GM12864 (cell line): ENCODE measurements around the gene MSI2.

Source experiments
- DNase-seq: peaks from one replicate; pipeline ENCODE4 v3.0.0-alpha.2; 2011; ENCODE audit warnings: low read depth
- H3K4me3 ChIP-seq: 2 replicates; pipeline ENCODE4 v1.5.1; 2011; ENCODE audit warnings: mild to moderate bottlenecking, low read depth, low read length, control low read depth
- TF ChIP-seq, protein P1 (sequence below): IDR thresholded peaks from 2 replicates; pipeline ENCODE4 v1.5.1; 2011; ENCODE audit warnings: low read depth, mild to moderate bottlenecking, moderate library complexity, low read length, control low read depth, inconsistent platforms; ENCODE audit errors: missing control alignments

The MSI2 gene

GRCh38 chr17:57403236-57403635 lies 146.9 kb downstream of the MSI2 start:
- TF ChIP-seq, protein P1, sequence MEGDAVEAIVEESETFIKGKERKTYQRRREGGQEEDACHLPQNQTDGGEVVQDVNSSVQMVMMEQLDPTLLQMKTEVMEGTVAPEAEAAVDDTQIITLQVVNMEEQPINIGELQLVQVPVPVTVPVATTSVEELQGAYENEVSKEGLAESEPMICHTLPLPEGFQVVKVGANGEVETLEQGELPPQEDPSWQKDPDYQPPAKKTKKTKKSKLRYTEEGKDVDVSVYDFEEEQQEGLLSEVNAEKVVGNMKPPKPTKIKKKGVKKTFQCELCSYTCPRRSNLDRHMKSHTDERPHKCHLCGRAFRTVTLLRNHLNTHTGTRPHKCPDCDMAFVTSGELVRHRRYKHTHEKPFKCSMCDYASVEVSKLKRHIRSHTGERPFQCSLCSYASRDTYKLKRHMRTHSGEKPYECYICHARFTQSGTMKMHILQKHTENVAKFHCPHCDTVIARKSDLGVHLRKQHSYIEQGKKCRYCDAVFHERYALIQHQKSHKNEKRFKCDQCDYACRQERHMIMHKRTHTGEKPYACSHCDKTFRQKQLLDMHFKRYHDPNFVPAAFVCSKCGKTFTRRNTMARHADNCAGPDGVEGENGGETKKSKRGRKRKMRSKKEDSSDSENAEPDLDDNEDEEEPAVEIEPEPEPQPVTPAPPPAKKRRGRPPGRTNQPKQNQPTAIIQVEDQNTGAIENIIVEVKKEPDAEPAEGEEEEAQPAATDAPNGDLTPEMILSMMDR: no peak
- DNase-seq: no peak
- H3K4me3 ChIP-seq: no peak overlapping the region

GRCh38 chr17:57404073-57404472 lies 147.8 kb downstream of the MSI2 start:
- H3K4me3 ChIP-seq: no peak overlapping the region
- TF ChIP-seq, protein P1: peak; percentile 40
- DNase-seq: no peak

GRCh38 chr17:57404795-57405490 lies 148.6 kb downstream of the MSI2 start:
- DNase-seq: no peak
- H3K4me3 ChIP-seq: no peak overlapping the region
- TF ChIP-seq, protein P1: no peak

DNA sequence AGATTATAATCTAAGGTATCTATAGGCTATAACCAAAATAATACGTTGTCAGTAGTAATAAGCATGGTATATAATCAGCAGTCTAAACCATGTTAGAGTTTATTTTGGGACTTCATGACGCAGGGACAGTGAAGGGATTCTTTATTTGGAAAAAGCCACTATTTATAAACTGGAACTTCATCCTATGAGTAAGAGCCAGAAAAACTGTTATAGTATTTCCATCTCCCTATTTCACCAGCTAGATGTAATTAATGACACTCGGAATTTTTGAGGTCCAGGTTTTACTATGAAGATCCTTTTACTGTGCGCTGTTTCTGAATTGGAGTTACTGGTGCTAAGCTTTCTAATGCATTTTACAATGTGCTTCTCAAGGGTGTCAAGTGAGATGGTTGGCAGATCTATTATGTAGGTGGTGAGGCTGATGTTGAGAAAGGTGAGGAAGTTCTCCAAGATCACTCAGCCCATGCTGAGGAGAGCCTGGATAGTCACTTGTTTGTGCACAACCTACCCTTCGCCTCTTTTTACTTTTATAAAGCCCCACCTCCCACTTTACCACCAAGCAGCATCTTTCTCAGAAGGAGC lies 149.3 kb downstream of the MSI2 start:
- TF ChIP-seq, protein P1: no peak
- H3K4me3 ChIP-seq: no peak overlapping the region

GRCh38 chr17:57406131-57406980 lies 150.0 kb downstream of the MSI2 start:
- no peak for DNase-seq
- TF ChIP-seq, protein P1: no peak

More for the DNA sequence above, 149.3 kb downstream of the MSI2 start:
- no peak for DNase-seq

GRCh38 chr17:57406981-57407286 lies 150.6 kb downstream of the MSI2 start:
- DNase-seq: no peak
- H3K4me3 ChIP-seq: no peak overlapping the region
- TF ChIP-seq, protein P1: no peak

More at GRCh38 chr17:57406131-57406980, 150.0 kb downstream of the MSI2 start:
- H3K4me3 ChIP-seq: no peak overlapping the region
